ENCODE results near the gene TRIP12.
"Not testable (repeated sequence)": the region's sequence is repeated elsewhere in the genome, so short reads cannot be mapped to it uniquely, and the experiment has no call there.

GRCh38 chr2:229963596-229963995 is 41.8 kb upstream of the TRIP12 start:
- TF ChIP-seq, protein P1, sequence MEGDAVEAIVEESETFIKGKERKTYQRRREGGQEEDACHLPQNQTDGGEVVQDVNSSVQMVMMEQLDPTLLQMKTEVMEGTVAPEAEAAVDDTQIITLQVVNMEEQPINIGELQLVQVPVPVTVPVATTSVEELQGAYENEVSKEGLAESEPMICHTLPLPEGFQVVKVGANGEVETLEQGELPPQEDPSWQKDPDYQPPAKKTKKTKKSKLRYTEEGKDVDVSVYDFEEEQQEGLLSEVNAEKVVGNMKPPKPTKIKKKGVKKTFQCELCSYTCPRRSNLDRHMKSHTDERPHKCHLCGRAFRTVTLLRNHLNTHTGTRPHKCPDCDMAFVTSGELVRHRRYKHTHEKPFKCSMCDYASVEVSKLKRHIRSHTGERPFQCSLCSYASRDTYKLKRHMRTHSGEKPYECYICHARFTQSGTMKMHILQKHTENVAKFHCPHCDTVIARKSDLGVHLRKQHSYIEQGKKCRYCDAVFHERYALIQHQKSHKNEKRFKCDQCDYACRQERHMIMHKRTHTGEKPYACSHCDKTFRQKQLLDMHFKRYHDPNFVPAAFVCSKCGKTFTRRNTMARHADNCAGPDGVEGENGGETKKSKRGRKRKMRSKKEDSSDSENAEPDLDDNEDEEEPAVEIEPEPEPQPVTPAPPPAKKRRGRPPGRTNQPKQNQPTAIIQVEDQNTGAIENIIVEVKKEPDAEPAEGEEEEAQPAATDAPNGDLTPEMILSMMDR (conservative IDR thresholded peaks at IDR 0.05; ENCODE audit: low read length), result not testable (repeated sequence)
- TF ChIP-seq EZH2phosphoT487 (IDR thresholded peaks at IDR 0.05; ENCODE audit: borderline replicate concordance), result not testable (repeated sequence)

All from Loucy (cell line).